Activated CD4-positive, alpha-beta T cell treated with anti-CD3 and anti-CD28 coated beads for 1 hour (primary cell): Measurements from ENCODE around the gene MYLK2.
"Not testable (repeated sequence)": the region's sequence is repeated elsewhere in the genome, so short reads cannot be mapped to it uniquely, and the experiment has no call there.

Source experiments
- DNase-seq: peaks from one replicate; pipeline ENCODE4 v3.0.0-alpha.2; 2020

The MYLK2 gene

GRCh38 chr20:31819083-31819784 lies at the start of gene MYLK2:
MYLK2 (plus strand) TSS chr20:31819356; CDS start chr20:31819581, 225 bp downstream.
- DNase-seq = no peak

- DNase-seq = no peak
Observed at GRCh38 chr20:31769681-31770080, 49.5 kb upstream of the MYLK2 start.

DNA sequence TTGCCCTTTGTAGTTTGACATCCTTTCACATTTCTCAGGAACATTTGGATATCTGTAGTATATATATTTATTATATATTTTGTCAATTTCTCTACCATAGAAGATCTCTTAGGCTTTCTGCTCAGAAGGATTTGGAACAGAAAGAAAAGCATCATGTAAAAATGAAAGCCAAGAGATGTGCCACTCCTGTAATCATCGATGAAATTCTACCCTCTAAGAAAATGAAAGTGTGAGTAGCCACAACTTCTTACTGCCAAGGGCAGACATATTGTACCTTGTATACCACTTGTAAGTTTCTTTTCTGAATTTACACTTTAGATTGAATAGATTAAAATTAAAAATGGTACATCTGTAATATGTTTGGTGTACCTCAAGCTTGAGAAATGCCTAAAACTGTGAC lies 48.9 kb upstream of the MYLK2 start:
- DNase-seq = no peak

DNA sequence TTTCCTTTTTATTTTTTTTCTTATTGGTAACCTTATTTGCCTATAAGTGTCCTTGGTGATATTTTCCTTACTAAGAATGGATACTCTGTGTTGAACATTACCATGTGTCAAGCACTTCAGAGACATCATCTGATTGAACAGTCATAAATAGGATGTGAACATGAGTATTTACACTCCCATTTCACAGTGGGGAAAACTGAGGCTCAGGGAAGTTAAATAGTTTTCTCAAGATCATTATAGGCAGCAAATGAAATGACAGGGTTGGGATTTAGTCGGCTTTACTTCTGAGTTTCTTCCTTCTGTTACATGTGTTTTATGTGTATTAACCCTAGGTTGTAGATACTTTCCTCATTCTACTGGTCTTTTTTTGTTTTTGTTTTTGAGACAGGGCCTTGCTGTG lies 44.7 kb upstream of the MYLK2 start:
- DNase-seq = no peak

DNA sequence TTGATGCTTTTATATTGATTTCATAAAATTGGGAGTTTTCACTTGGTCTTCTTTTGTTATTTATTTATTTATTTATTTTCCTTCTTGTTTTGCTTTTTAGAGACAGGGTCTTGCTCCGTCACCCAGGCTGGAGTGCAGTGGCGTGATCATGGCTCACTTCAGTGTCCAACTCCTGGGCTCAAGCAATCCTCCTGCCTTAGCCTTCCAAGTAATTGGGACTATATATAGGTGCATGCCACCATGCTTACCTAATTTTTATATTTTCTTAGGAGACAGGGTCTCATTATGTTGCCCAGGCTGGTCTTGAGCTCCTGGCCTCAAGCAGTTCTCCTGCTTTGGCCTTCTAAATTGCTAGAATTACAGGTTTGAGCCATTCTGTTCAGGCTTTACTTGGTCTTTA lies 38.3 kb upstream of the MYLK2 start:
- no peak for DNase-seq

DNA sequence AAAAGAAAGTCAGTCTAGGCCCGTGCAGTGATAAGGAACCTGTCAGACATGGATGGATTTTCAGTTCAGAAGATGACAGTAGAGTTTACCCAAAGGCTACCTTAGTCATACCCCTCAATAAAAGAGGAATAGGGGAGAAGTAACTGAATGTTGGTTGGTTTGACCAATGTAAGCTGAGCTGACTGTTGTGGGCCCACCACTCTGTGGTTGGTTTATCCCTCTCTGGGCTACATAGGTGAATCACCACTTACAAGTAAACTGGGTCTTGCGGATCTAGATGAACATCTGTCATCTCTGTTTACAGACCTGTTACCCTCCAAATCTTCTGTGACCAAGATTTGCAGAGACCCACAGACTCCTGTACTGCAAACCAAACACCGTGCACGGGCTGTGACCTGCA lies 37.2 kb upstream of the MYLK2 start:
- DNase-seq = no peak

DNA sequence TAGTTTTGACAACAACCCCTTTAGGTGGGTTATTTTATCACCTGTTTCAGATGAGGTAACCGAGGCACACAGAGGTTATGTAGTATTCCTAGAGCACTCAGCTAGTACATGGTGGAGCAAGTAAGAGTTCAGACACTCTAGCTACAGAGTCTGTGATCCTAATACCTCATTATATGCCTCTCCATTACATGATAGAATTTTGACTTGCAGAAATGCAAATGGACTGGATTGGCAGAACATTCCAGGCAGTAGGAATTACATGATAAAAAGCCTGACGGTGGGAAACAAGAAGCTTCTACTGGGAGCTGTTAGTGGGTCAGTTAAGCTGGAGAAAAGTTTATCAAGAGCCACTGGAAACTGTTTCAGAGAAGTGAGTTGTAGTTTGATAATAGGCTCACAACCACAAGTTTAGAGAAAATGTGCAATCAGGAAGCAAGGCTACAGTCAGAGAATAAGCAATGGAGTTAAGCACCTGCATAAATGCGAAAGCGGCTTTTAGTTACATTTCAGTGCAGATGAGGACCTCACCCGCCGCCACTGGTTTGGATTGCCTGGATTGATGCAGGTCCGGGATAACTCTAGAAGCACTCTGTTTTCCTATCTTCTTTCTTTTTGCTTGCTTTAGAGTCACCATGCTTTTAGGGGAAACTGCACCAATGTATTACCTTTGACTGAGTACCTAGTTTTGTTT lies 34.7 kb upstream of the MYLK2 start:
- DNase-seq = no peak

DNA sequence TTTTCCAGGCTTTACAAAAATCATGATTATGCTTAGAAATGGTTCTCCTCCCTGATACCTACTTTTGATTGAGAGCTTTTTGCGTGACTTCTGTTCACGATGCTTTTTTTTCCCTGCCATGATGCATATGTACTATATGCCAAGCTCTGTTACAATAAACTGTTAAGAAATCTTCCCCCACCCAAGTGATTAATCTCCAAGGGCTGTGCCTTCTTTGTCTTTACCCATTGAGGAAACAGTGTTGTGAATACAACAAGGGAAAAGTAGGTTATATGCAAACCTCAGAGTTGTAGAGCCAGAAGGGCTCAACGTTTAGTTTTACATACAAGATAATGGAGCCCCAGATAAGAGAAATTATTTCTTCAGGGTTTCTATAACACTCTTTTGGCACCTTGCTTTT lies 34.1 kb upstream of the MYLK2 start:
- no peak for DNase-seq

DNA sequence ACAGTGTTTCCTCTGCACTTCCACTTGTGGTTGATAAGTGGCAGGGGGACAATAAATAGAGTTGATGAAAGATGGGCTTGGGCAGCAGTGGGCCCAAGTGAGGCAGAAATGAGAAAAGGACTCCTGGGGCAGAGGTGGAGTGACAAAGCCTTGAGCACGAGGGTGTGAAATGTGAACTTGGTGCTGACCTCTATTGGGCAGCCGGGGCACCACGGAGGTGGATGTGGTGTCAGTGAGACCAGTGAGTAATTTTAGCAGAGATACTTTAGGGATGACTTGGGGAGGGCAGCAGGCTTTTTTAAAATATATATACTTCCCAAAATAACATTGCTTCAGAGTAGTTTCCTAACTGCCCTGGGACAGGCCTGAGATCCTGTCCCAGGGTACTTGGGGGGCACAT lies 30.6 kb upstream of the MYLK2 start:
- DNase-seq = no peak

GRCh38 chr20:31790401-31790800 lies 28.8 kb upstream of the MYLK2 start:
- DNase-seq = no peak

GRCh38 chr20:31797364-31797763 lies 21.8 kb upstream of the MYLK2 start:
- no peak for DNase-seq

DNA sequence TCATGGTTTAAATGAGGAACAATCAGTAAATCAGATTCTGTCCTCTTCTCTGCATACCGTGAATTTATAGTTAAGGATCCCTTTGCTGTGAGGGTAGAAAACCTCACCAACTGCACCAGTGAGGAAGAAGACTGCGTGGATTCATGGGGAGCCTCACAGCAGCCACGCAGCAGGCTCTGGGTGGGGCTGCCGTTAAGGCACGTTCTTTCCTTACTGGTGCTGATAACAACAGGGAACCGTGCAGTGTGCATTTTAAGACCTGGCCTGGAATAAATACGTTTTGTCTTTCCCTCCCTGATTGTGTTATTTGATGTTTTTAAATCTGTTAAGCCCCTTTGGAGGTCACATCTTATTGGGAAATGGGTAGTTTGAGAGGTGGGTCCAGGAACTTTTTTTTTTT lies 17.6 kb upstream of the MYLK2 start:
- no peak for DNase-seq

DNA sequence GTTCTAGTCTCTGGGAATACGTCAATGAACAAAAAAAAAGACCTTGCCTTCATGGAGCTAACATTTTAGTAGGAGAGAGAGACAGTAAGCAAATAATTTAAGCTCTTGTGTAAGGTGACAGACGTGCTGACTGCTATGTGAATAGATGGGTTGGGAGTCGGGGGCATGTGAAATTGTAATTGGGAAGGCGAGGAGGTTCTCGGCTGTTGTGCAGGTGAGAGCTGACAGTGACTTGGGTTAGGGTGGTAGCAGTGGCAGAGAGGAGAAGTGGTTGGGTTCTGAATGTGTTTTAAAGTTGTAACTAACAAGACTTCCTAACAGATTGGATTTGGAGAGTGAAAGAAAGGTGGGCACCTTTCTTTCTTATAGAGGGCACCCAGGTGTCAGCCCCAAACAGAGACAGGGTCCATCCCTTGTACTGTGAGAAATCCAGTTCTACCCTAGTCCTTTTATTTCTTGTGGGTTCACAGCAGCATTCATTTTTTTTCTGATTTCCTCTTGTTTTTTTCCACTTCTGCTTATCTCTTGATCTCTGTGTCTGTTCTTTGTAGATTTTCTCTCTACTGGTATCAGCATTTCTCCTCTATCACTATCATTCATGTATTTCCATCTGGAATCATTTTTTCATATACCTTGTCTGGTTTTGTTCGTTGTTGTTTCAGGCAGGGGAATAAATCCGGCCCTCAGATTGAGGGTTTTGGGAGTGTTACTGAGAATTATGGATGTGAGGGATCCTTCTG lies 15.4 kb upstream of the MYLK2 start:
- DNase-seq = no peak

DNA sequence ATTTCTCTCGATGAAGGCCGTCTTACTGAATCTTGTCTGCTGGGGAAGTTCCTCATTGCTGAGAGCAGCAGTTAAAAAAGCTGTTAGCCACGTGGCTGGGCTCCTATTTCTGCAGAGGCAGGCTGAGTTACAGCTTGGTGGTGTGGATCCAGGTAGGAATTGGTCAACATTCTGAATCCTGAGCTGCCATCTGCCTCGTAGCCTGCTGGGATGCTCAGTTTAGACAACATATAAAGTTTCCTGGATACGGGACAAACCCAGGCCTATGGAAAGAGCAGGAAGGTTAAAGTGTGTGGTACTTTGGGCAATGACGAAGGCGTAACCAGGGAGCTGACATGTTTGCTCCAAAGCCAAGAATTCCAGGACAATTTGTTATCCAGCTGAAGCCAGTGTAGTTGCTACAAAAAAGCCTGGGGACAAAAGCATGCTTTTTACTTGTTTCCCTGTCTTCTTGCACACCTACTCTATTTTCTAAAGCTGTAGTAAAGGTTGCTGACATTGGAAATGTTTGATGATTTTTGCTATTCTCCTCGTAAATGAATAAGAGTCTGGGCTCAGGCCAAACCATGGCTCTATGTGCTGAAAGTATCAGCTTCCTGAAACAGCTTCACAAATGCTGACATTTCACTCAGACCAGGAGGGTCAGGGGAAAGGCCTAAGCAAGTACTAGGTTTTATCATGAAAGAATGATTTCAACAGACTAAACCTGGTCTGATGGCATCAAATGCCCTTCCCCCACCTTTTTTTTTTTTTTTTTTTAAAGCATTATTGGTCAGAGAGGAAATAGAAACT lies 12.4 kb upstream of the MYLK2 start:
- DNase-seq = no peak

DNA sequence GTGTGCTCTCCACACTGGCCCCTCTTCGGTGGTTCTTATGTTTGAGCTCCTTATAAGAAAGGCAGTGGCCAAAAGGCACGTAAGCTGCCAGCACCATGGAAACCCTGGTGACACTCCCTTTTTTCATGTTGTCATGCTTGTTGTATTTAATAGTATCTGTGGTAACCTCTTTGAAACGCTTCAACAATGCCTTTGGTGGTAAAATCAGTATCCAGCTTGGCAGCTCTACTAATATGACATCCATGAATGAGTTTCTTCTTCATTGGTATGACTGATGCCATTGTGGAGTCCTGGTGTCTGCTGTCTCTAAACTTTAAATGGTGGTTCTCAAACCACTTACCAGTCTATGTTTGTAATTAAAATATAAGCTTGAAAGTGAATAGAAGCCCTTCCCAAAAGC lies 10.7 kb upstream of the MYLK2 start:
- no peak for DNase-seq

- no peak for DNase-seq
Observed at GRCh38 chr20:31809661-31810060, 9.5 kb upstream of the MYLK2 start.

GRCh38 chr20:31811198-31811597 lies 8.0 kb upstream of the MYLK2 start:
- no peak for DNase-seq

GRCh38 chr20:31811796-31812728 lies 7.1 kb upstream of the MYLK2 start:
- DNase-seq = no peak

GRCh38 chr20:31813611-31814010 lies 5.5 kb upstream of the MYLK2 start:
- no peak for DNase-seq

- not testable (repeated sequence) for DNase-seq
Observed at GRCh38 chr20:31814142-31814541, 5.0 kb upstream of the MYLK2 start.

DNA sequence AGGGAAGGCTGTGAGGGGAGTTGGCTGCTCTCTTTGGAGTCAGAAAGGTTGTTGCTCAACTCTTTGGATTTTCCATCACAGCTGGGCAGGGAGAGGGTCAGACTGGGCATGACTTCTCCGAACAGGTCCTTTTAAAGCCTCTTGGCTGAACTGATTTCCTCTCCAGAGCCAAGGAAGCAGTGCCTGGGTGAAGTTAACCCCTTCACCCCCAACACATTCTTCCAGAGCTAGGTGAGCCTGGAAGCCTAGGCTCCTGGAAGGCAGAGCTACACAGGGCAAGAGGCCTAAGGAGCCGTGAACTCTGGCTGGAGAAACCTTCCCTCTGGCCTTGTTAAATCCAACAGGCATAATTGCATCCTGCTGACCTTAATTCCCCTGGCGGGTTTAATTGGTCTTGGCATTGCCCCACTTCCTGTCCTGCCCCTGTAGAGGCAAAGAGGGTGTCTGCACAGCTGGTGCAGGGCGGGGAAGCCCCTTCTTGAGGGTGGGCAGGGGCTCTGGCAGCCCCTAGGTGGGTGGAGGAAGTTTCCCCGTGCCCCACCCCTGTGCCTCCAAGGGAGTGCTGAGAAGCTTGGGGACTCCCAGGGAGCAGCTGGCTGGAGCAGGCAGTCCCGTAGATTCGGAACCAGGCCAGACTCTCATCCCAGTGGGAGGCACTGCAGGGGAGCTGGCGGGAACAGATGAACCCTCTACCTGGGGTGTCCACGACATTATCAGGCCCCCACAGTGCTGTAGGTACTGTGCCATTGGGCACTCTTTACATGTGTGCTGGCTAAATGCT lies 3.6 kb upstream of the MYLK2 start:
- DNase-seq = no peak
